GM12801 (cell line): ENCODE measurements around the gene PTPMT1.

Experiments
- TF ChIP-seq, protein P1 (sequence below): IDR thresholded peaks from one replicate; pipeline ENCODE4 v1.5.1; 2011; ENCODE audit warnings: control low read depth; ENCODE audit not compliant: insufficient read length; ENCODE audit errors: extremely low read depth

PTPMT1 gene

GRCh38 chr11:47570651-47571356 lies 5.4 kb downstream of the PTPMT1 start:
- TF ChIP-seq, protein P1, sequence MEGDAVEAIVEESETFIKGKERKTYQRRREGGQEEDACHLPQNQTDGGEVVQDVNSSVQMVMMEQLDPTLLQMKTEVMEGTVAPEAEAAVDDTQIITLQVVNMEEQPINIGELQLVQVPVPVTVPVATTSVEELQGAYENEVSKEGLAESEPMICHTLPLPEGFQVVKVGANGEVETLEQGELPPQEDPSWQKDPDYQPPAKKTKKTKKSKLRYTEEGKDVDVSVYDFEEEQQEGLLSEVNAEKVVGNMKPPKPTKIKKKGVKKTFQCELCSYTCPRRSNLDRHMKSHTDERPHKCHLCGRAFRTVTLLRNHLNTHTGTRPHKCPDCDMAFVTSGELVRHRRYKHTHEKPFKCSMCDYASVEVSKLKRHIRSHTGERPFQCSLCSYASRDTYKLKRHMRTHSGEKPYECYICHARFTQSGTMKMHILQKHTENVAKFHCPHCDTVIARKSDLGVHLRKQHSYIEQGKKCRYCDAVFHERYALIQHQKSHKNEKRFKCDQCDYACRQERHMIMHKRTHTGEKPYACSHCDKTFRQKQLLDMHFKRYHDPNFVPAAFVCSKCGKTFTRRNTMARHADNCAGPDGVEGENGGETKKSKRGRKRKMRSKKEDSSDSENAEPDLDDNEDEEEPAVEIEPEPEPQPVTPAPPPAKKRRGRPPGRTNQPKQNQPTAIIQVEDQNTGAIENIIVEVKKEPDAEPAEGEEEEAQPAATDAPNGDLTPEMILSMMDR, result no peak

- TF ChIP-seq, protein P1, result no peak
These were observed 5.9 kb downstream of the PTPMT1 start for GRCh38 chr11:47571357-47571729.

GRCh38 chr11:47571895-47572294 lies 6.5 kb downstream of the PTPMT1 start:
- TF ChIP-seq, protein P1, result no peak

DNA sequence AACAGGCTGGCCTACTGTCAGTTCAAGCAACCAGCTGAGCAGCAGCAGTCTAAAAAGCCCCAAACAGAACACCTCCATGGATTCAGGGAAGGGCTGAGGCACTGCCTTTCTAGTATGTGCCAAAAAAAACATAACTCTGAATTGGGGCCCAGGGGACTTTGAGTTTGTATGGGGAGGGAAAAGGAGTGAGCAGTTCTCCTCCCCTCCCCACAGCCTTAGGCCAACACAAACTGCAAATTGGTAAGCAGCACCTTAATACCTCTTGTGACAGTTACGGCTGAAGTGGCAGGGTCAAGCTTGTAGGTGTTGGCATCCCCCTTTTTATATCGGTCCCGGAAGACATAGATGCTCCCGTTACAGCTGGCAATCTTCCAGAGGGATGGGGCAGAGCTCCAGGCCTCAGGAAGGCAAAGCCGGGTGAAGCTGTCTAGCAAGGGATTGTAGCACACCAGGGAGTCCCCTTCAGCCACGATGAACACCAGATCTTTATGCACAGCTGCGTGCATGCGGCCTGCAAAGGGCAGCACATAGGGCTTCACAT lies 7.4 kb downstream of the PTPMT1 start:
- TF ChIP-seq, protein P1, result no peak

DNA sequence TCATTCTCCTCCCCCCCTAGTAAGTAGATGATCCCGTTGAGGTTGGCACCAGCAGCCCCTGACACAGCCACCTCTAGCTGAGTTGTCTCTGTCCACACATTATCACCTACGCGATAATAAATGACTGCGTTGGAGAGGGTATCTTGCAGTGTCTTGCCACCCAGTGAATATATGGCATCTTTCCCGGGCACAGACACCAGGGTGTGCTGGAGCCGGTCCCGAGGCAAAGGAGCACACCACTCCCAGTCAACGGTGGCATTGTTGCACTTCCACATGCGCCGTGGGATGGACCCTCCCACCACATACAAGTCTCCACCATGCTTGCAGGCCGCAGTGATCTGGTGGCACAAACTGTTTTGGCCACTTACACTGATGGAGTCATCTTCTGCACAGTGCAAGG lies 7.9 kb downstream of the PTPMT1 start:
- TF ChIP-seq, protein P1, result no peak

DNA sequence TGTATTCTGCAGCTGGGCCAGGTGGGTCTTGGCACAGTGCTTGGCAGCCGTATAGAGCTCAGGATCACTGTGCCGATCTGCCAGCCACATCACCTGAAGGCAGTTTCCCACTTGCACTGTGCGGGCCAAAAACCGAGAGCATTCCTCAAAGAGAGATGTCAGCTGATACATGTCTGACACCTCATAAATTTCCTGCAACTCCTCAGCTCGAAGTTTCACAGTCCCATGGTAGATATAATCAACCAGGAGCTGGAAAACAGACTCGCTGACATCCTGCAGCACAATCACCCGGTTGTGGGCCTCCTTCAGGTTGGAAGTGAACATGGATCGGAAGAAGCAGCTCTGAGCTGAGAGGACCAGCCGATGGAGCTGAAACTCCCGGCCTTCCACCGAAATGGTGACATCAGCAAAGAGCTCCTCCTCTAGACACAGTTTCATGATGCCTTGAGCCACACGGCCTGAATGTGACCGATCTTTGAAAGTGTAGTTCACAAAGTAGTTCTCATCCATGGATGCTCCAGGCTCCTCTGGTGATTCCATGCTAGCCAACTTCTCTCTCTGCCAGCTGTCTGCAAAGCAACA lies 12.2 kb downstream of the PTPMT1 start:
- TF ChIP-seq, protein P1, result no peak

GRCh38 chr11:47578524-47579494 lies 13.4 kb downstream of the PTPMT1 start, which contains the start of the genes KBTBD4 and NDUFS3:
KBTBD4 (minus strand) TSS chr11:47578970; CDS start chr11:47578951, 19 bp downstream.
NDUFS3 (plus strand) TSS chr11:47579074; CDS start chr11:47579092, 18 bp downstream.
- TF ChIP-seq, protein P1, result no peak
